ENCODE data around the gene FRS3. TPM values are rescaled to one million over a fixed set of nuclear protein-coding genes. Genes with fewer than 3 reads are reported as not detected.

FRS3 gene
- total RNA-seq, 1 experiment from 2014 or later: 4.5 TPM

- peaks cover 13% of the 10 kb centered on the region; the same call in 1 of the 2 replicates for H3F3A ChIP-seq (ENCODE audit: insufficient read depth, low read depth)
- no peak overlapping the region for H3K4me3 ChIP-seq
- H3K79me2 ChIP-seq (ENCODE audit: low read depth): no peaks in the 10 kb centered on the region
- no peaks in the 10 kb centered on the region for H4K20me1 ChIP-seq (ENCODE audit: insufficient read depth)
- POLR2A ChIA-PET (ENCODE audit: unreplicated experiment): interaction anchor here (0.7 kb wide), 1 partner anchor 196 kb away, joined by 3 read pairs; no protein-coding TSS in a partner anchor
- no peak for DNase-seq
- CTCF ChIA-PET: interaction anchor here (0.6 kb wide), 1 partner anchor 292 kb away, joined by 8 read pairs; no protein-coding TSS in a partner anchor
- H2AFZ ChIP-seq: no peak overlapping the region
- H3K36me3 ChIP-seq (ENCODE audit: low read depth): no peaks in the 10 kb centered on the region
- no peak overlapping the region for H3K4me2 ChIP-seq
- BruUV-seq (replicated peaks): no TSS peak
- H3K9me2 ChIP-seq (ENCODE audit: insufficient read depth): no peaks in the 10 kb centered on the region
- no peaks in the 10 kb centered on the region for H3K27me3 ChIP-seq (ENCODE audit: insufficient read depth, low read depth)
- H3K27ac ChIP-seq: no peak overlapping the region
- TF ChIP-seq, protein P1, sequence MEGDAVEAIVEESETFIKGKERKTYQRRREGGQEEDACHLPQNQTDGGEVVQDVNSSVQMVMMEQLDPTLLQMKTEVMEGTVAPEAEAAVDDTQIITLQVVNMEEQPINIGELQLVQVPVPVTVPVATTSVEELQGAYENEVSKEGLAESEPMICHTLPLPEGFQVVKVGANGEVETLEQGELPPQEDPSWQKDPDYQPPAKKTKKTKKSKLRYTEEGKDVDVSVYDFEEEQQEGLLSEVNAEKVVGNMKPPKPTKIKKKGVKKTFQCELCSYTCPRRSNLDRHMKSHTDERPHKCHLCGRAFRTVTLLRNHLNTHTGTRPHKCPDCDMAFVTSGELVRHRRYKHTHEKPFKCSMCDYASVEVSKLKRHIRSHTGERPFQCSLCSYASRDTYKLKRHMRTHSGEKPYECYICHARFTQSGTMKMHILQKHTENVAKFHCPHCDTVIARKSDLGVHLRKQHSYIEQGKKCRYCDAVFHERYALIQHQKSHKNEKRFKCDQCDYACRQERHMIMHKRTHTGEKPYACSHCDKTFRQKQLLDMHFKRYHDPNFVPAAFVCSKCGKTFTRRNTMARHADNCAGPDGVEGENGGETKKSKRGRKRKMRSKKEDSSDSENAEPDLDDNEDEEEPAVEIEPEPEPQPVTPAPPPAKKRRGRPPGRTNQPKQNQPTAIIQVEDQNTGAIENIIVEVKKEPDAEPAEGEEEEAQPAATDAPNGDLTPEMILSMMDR (conservative IDR thresholded peaks at IDR 0.05): no peak
- TF ChIP-seq EZH2 (IDR thresholded peaks at IDR 0.05; ENCODE audit: low read depth): no peak
- no peaks in the 10 kb centered on the region for H3K9me3 ChIP-seq (ENCODE audit: insufficient read depth, low read depth)
- intact Hi-C loops (cut with micrococcal nuclease; ENCODE audit: unreplicated experiment): no loop called here
- H3K4me1 ChIP-seq (replicated peaks; ENCODE audit: insufficient read depth): peaks cover 27% of the 10 kb centered on the region
These were observed 9.2 kb downstream of the FRS3 start for GRCh38 chr6:41770381-41771057.

- H3K27me3 ChIP-seq (ENCODE audit: insufficient read depth, low read depth): no peaks in the 10 kb centered on the region
- no TSS peak for BruUV-seq (replicated peaks)
- intact Hi-C loops (cut with micrococcal nuclease; ENCODE audit: unreplicated experiment): no loop called here
- no peak for DNase-seq
- no peak overlapping the region for H3K27ac ChIP-seq
- no peaks in the 10 kb centered on the region for H4K20me1 ChIP-seq (ENCODE audit: insufficient read depth)
- H3K4me1 ChIP-seq (replicated peaks; ENCODE audit: insufficient read depth): peaks cover 27% of the 10 kb centered on the region
- H3K79me2 ChIP-seq (ENCODE audit: low read depth): no peaks in the 10 kb centered on the region
- peaks cover 14% of the 10 kb centered on the region; the same call in 1 of the 2 replicates for H3F3A ChIP-seq (ENCODE audit: insufficient read depth, low read depth)
- H3K36me3 ChIP-seq (ENCODE audit: low read depth): no peaks in the 10 kb centered on the region
- ChIA-PET POLR2A (ENCODE audit: unreplicated experiment) (interaction anchor here (0.5 to 0.7 kb wide), 3 partner anchors 8 to 56 kb away, joined by 3 to 4 read pairs (median 3); no protein-coding TSS in a partner anchor), CTCF (no interaction called here)
- H2AFZ ChIP-seq: no peak overlapping the region
- TF ChIP-seq, protein P1 (conservative IDR thresholded peaks at IDR 0.05): no peak
- TF ChIP-seq EZH2 (IDR thresholded peaks at IDR 0.05; ENCODE audit: low read depth): no peak
- no peak overlapping the region for H3K4me3 ChIP-seq
- H3K4me2 ChIP-seq: no peak overlapping the region
- no peaks in the 10 kb centered on the region for H3K9me3 ChIP-seq (ENCODE audit: insufficient read depth, low read depth)
- H3K9me2 ChIP-seq (ENCODE audit: insufficient read depth): no peaks in the 10 kb centered on the region
These were observed 10.3 kb downstream of the FRS3 start for GRCh38 chr6:41769376-41769775.

DNA sequence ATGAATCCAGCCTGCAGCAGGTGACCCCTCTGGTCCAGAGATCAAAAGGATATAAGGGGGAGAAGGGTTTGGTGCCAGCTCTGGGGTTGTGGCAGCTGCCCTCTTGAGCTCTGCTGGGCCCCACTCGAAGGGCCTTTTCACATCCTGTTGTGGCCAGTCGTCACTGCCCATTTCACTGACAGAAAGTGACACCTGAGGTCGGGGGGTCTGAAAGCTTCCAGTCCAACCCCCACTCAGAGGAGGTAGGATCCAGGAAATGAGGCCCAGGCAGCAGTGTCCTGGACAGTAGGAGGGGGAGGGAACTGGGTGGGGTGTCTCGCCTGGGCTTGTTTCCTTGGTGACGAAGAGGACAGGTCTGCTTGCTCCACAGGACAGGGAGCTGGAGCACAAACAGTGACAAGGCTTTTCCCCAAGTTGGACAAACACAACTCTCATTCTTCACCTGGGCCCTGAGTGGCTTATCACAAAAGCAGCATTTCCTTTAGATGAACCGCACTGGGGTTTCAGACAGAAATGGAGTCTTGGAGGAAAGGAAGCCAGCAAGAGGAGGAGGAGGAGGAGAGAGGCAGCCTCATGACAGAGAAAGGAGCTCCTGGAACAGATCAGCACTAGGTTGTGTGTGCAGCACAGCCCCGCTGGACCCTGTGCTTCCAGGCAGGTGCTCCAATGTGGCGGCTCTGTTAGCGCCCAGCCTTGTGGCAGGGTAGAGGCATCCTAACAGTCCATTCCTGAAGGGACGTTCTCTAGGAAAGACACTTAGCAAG lies 11.0 kb downstream of the FRS3 start:
- Histone ChIP-seq H3K4me1 (replicated peaks; ENCODE audit: insufficient read depth) (peaks cover 27% of the 10 kb centered on the region), H4K20me1 (ENCODE audit: insufficient read depth) (no peaks in the 10 kb centered on the region), H2AFZ (no peak overlapping the region), H3K79me2 (ENCODE audit: low read depth) (no peaks in the 10 kb centered on the region), H3K27me3 (ENCODE audit: insufficient read depth, low read depth) (no peaks in the 10 kb centered on the region), H3K27ac (no peak overlapping the region), H3K4me3 (no peak overlapping the region), H3K4me2 (no peak overlapping the region), H3K9me2 (ENCODE audit: insufficient read depth) (no peaks in the 10 kb centered on the region), H3K36me3 (ENCODE audit: low read depth) (no peaks in the 10 kb centered on the region), H3K9me3 (ENCODE audit: insufficient read depth, low read depth) (no peaks in the 10 kb centered on the region), H3F3A (ENCODE audit: insufficient read depth, low read depth) (peaks cover 14% of the 10 kb centered on the region; the same call in 1 of the 2 replicates)
- no peak for DNase-seq
- TF ChIP-seq, protein P1 (conservative IDR thresholded peaks at IDR 0.05): no peak
- no peak for TF ChIP-seq EZH2 (IDR thresholded peaks at IDR 0.05; ENCODE audit: low read depth)
- intact Hi-C loops (cut with micrococcal nuclease; ENCODE audit: unreplicated experiment): no loop called here
- CTCF ChIA-PET: no interaction called here
- BruUV-seq (replicated peaks): no TSS peak
- POLR2A ChIA-PET (ENCODE audit: unreplicated experiment): interaction anchor here (0.5 to 0.7 kb wide), 4 partner anchors 7 to 374 kb away, joined by 3 to 4 read pairs (median 3); partner anchors contain the start of gene C6orf132

All from PC-9 (cell line).